GM13976 (cell line): Measurements from ENCODE around the gene IRS1.
A peak's percentile ranks its signal among the peaks of the same experiment; 100 is the strongest.

ENCODE experiments used
- DNase-seq: peaks from one replicate; pipeline ENCODE4 v3.0.0; 2012; ENCODE audit warnings: low spot score
- in situ Hi-C: fragments of 300-500 bp; cut with MboI; formaldehyde crosslinking; loops from one replicate; pipeline ENCODE4 v1.12.0; 2022; ENCODE audit warnings: low sequenced_read_pairs, mixed read lengths, inconsistent platforms; ENCODE audit not compliant: unreplicated experiment
- TF ChIP-seq, protein P1 (sequence below): IDR thresholded peaks from 2 replicates; pipeline ENCODE4 v1.5.1; 2012; ENCODE audit warnings: borderline replicate concordance, mild to moderate bottlenecking; ENCODE audit not compliant: insufficient read depth; ENCODE audit errors: extremely low read depth, missing control alignments, control extremely low read depth

The IRS1 gene

DNA sequence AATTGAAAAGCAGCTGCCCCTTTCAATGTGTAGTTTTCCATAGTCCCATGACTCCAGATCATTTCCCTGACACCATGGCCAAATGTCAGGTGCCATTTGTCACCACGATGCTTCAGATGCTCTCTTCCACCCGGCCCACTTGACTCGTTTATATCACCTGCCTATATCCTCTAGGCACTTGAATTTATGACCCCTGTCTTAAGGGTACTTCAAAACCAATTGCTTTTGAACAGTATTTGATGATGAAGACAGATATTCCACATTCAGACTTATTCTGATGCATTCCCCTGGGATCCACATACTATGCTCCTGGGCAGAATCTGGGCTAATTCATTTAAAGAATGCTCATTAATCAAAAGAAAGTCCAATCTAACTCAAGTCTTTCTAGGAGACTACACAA lies 19.3 kb upstream of the IRS1 start:
- DNase-seq, result no peak
- TF ChIP-seq, protein P1, sequence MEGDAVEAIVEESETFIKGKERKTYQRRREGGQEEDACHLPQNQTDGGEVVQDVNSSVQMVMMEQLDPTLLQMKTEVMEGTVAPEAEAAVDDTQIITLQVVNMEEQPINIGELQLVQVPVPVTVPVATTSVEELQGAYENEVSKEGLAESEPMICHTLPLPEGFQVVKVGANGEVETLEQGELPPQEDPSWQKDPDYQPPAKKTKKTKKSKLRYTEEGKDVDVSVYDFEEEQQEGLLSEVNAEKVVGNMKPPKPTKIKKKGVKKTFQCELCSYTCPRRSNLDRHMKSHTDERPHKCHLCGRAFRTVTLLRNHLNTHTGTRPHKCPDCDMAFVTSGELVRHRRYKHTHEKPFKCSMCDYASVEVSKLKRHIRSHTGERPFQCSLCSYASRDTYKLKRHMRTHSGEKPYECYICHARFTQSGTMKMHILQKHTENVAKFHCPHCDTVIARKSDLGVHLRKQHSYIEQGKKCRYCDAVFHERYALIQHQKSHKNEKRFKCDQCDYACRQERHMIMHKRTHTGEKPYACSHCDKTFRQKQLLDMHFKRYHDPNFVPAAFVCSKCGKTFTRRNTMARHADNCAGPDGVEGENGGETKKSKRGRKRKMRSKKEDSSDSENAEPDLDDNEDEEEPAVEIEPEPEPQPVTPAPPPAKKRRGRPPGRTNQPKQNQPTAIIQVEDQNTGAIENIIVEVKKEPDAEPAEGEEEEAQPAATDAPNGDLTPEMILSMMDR, result no peak
- in situ Hi-C loops, result loop anchor here (10.0 to 25.0 kb wide), 3 partner anchors 166 to 1157 kb away; no protein-coding TSS in a partner anchor

DNA sequence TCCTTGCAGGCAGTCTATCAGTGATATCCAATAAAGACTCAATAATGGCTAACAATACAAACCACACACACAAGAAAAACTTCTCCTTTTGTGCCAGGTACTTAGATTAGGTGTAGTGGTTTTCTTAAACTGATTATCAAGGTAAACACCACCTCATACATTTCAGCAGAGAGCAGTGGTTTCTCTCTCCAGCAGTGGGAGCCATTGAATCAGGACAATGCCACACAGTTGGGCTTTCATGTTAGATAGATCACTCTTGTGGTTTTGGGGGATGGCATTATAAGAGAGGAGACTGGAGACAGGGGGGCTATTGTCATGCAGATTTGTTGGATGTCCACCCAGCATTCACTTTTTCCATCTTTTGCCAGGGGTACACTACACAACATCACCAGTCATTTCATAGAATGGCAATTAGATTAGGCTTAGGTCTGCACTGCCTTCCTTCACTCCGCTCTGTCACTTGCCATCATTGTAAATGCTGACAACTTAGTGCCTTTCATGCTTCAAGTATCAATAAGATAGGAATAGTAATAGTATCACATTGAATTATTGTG lies 13.6 kb upstream of the IRS1 start:
- peak; percentile 22 for DNase-seq
- TF ChIP-seq, protein P1, result peak; percentile 47
- in situ Hi-C loops, result loop anchor here (10.0 to 25.0 kb wide), 3 partner anchors 172 to 1151 kb away; no protein-coding TSS in a partner anchor

- DNase-seq, result no peak
- TF ChIP-seq, protein P1, result no peak
- in situ Hi-C loops, result loop anchor here (10.0 to 25.0 kb wide), 3 partner anchors 309 to 1141 kb away; no protein-coding TSS in a partner anchor
Observed at GRCh38 chr2:226803410-226803809, 3.8 kb upstream of the IRS1 start.

DNA sequence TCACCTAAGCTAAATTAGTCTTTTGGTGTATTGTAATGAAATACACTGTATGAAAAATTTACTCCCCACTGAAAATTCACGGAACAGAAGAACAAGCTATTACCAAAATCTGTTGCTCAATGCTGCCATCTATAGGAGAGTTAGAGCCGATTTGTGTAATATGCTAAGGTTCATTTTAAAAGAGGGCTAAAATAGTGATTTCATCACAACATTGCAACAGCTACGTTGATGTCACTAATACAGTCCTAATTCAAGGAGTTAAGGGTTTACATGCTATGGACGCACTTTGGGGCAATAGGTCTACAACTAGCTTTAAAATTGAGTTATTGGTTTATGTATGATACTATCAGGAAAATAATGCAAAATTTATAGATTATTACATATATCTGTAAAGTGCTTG lies 3.0 kb upstream of the IRS1 start:
- peak; percentile 61 for DNase-seq
- in situ Hi-C loops, result loop anchor here (10.0 to 25.0 kb wide), 3 partner anchors 310 to 1140 kb away; no protein-coding TSS in a partner anchor
- TF ChIP-seq, protein P1, result peak; percentile 55

GRCh38 chr2:226800941-226801784 lies 1.5 kb upstream of the IRS1 start:
- DNase-seq, result peak; percentile 85
- in situ Hi-C loops, result loop anchor here (10.0 to 25.0 kb wide), 3 partner anchors 311 to 1139 kb away; no protein-coding TSS in a partner anchor
- TF ChIP-seq, protein P1, result no peak
